GM12878 (cell line): ENCODE results near the gene ZNF532. TPM values are rescaled to one million over a fixed set of nuclear protein-coding genes. Genes with fewer than 3 reads are reported as not detected.

Source experiments
- ATAC-seq: fragments of 200-7000 bp; cut with Tn5 transposase; 3 replicates; pipeline ENCODE4 v1.9.1; 2020; ENCODE audit warnings: mild to moderate bottlenecking, moderate library complexity
- BruUV-seq: library from RNA; stranded (reverse); fragments of 400-500 nt; replicated peaks from 2 replicates; lab custom pipeline; 2021; lab: Mats Ljungman, UMichigan
- CTCF ChIA-PET: fragments of 300-600 bp; sonication (Branson Sonifier 250); formaldehyde crosslinking; extraction: SDS; loops from one replicate; lab custom pipeline; 2021; ENCODE audit warnings: inconsistent platforms; lab: Yijun Ruan, JAX
- POLR2A ChIA-PET: fragments of 350-600 bp; formaldehyde crosslinking; extraction: SDS; loops from one replicate; lab custom pipeline; 2021; ENCODE audit warnings: inconsistent platforms; lab: Charles Lee
- RAD21 ChIA-PET: fragments of 300-600 bp; sonication (Branson Sonifier 250); formaldehyde crosslinking; loops from one replicate; lab custom pipeline; 2023; ENCODE audit warnings: antibody characterized with exemption; ENCODE audit not compliant: unreplicated experiment; lab: Charles Lee
- SMC1A ChIA-PET: fragments of 300-600 bp; sonication (Branson Sonifier 250); formaldehyde crosslinking; loops from one replicate; lab custom pipeline; 2023; ENCODE audit not compliant: unreplicated experiment, uncharacterized antibody; lab: Charles Lee
- DNase-seq: peaks from one replicate; pipeline ENCODE4 v3.0.0-alpha.2; 2011; ENCODE audit warnings: low read depth, low spot score
- FAIRE-seq: peaks from 3 replicates; lab custom pipeline; 2011; peaks lifted over from hg19 to GRCh38; lab: Jason Lieb, UNC
- H2AFZ ChIP-seq: 2 replicates; pipeline ENCODE4 v1.6.0; 2011; ENCODE audit warnings: low read depth, low read length, control low read depth; ENCODE audit not compliant: control insufficient read depth
- H3K27ac ChIP-seq: 2 replicates; pipeline ENCODE4 v1.5.1; 2011; ENCODE audit warnings: control low read depth; ENCODE audit not compliant: control insufficient read depth, insufficient read depth
- H3K27me3 ChIP-seq, 2 experiments: replicated peaks in 1 of 2; 2 replicates each; pipeline versions ENCODE4 v1.6.0 to v1.6.1; 2011; ENCODE audit warnings: low read length in 1 of 2; ENCODE audit not compliant: control insufficient read depth in 2 of 2, insufficient read depth in 2 of 2
- H3K36me3 ChIP-seq, 2 experiments: 2 replicates each; pipeline ENCODE4 v1.5.1; 2011; ENCODE audit warnings: low read length in 1 of 2; ENCODE audit not compliant: control insufficient read depth in 2 of 2, insufficient read depth in 2 of 2
- H3K4me1 ChIP-seq: 2 replicates; pipeline ENCODE4 v1.6.1; 2011; ENCODE audit warnings: mild to moderate bottlenecking, low read length, moderate library complexity, mixed read lengths; ENCODE audit not compliant: control insufficient read depth, insufficient read depth
- H3K4me2 ChIP-seq: 2 replicates; pipeline ENCODE4 v1.6.0; 2011; ENCODE audit warnings: control low read depth; ENCODE audit not compliant: control insufficient read depth, insufficient read depth
- H3K4me3 ChIP-seq: fragments of 200-600 bp; sonication (generic); 2 replicates; pipeline ENCODE4 v1.5.1; 2016
- H3K79me2 ChIP-seq: 2 replicates; pipeline ENCODE4 v1.6.0; 2011; ENCODE audit warnings: low read length; ENCODE audit not compliant: control insufficient read depth, insufficient read depth
- H3K9ac ChIP-seq: 2 replicates; pipeline ENCODE4 v1.8.0; 2011; ENCODE audit warnings: low read length, control low read depth, mixed read lengths; ENCODE audit not compliant: control insufficient read depth, insufficient read depth
- H3K9me3 ChIP-seq: replicated peaks from 3 replicates; pipeline ENCODE4 v1.5.1; 2011; ENCODE audit warnings: mild to moderate bottlenecking, low read length; ENCODE audit not compliant: control insufficient read depth, insufficient read depth
- H4K20me1 ChIP-seq: 2 replicates; pipeline ENCODE4 v1.6.0; 2011; ENCODE audit not compliant: control insufficient read depth, insufficient read depth
- BACH1 ChIP-seq: fragments of 450-650 bp; IDR thresholded peaks from 2 replicates; pipeline ENCODE4 v1.6.1; 2017; ENCODE audit warnings: mild to moderate bottlenecking, borderline replicate concordance
- FOXK2 ChIP-seq: fragments of 450-650 bp; IDR thresholded peaks from 2 replicates; pipeline ENCODE4 v1.6.1; 2017; ENCODE audit warnings: mild to moderate bottlenecking, moderate library complexity
- FOXM1 ChIP-seq: IDR thresholded peaks from 2 replicates; pipeline ENCODE4 v1.6.1; 2012; ENCODE audit warnings: low read depth, mild to moderate bottlenecking, inconsistent platforms, low read length, moderate library complexity
- HDGF ChIP-seq: fragments of 450-650 bp; IDR thresholded peaks from 2 replicates; pipeline ENCODE4 v1.6.1; 2016; ENCODE audit warnings: antibody characterized with exemption
- LARP7 ChIP-seq: fragments of 450-650 bp; IDR thresholded peaks from 2 replicates; pipeline ENCODE4 v1.6.1; 2017; ENCODE audit warnings: mild to moderate bottlenecking
- MEF2B ChIP-seq: fragments of 450-650 bp; IDR thresholded peaks from 2 replicates; pipeline ENCODE4 v1.6.1; 2018; ENCODE audit warnings: mild to moderate bottlenecking, moderate library complexity; ENCODE audit not compliant: partially characterized antibody, poor library complexity, severe bottlenecking
- MTA3 ChIP-seq: IDR thresholded peaks from 2 replicates; pipeline ENCODE4 v1.6.1; 2012; ENCODE audit warnings: low read length, inconsistent platforms, borderline replicate concordance
- NR2C2 ChIP-seq: IDR thresholded peaks from 2 replicates; pipeline ENCODE4 v1.6.1; 2011; ENCODE audit warnings: borderline replicate concordance, low read depth; ENCODE audit not compliant: control insufficient read depth, insufficient read length
- POLR2A ChIP-seq: IDR thresholded peaks from 2 replicates; pipeline ENCODE4 v1.6.1; 2011; ENCODE audit warnings: low read depth, mild to moderate bottlenecking, low read length
- SKIL ChIP-seq: fragments of 450-650 bp; IDR thresholded peaks from 2 replicates; pipeline ENCODE4 v1.6.1; 2017; ENCODE audit warnings: mild to moderate bottlenecking, low read depth, inconsistent platforms; ENCODE audit not compliant: poor library complexity, severe bottlenecking
- ZNF207 ChIP-seq: fragments of 450-650 bp; IDR thresholded peaks from 2 replicates; pipeline ENCODE4 v1.6.1; 2014; ENCODE audit warnings: antibody characterized with exemption, mild to moderate bottlenecking, borderline replicate concordance
- ZNF217 ChIP-seq: fragments of 450-650 bp; IDR thresholded peaks from 2 replicates; pipeline ENCODE4 v1.6.1; 2017; ENCODE audit warnings: antibody characterized with exemption, mild to moderate bottlenecking
- ZNF274 ChIP-seq: IDR thresholded peaks from one replicate; pipeline ENCODE4 v1.8.0; 2011; ENCODE audit not compliant: insufficient read length, insufficient read depth
- WGBS: methylation state at CpG from one replicate; pipeline ENCODE4 v1.1.6; 2016; ENCODE audit warnings: low lambda C conversion rate; ENCODE audit not compliant: insufficient replicate concordance, insufficient coverage; ENCODE audit errors: missing lambda C conversion rate; 5-methylcytosine and 5-hydroxymethylcytosine counted together
- in situ Hi-C: fragments of 300-500 bp; cut with MboI; formaldehyde crosslinking; loops from 9 replicates; pipeline ENCODE4 v1.14.3; 2018; ENCODE audit warnings: mixed read lengths
- intact Hi-C: fragments of 100-400 bp; cut with micrococcal nuclease; formaldehyde crosslinking; loops from one replicate; pipeline ENCODE4 v1.14.2; 2022; ENCODE audit not compliant: unreplicated experiment
- polyA plus RNA-seq, 11 experiments: library from polyadenylated mRNA; depleted of rRNA in 4 of 11; unstranded in 6 of 11; stranded (reverse) in 5 of 11; fragments of >200 nt; fragmentation: Nextera tagmentation in 4 of 11; fragmentation: Illumina TruSeq in 1 of 11; extraction: Ambion mirVana in 4 of 11; extraction: Trizol in 1 of 11; gene quantifications; 1 replicate in 1 of 11; 2 replicates in 10 of 11; pipeline versions ENCODE4 v1.2.1 to v1.2.3, GENCODE V29; 2011 to 2016; ENCODE audit warnings: inconsistent platforms in 2 of 11, missing spikeins in 2 of 11, low read depth in 1 of 11
- total RNA-seq, 4 experiments: library from RNA; depleted of rRNA in 3 of 4; stranded (reverse); fragments of >200 nt in 3 of 4; fragmentation: Illumina TruSeq in 1 of 4; extraction: Trizol in 1 of 4; gene quantifications; 2 replicates each; pipeline versions ENCODE4 v1.2.1 to v1.2.3, GENCODE V29; 2013 to 2021
- TF ChIP-seq, protein P1 (sequence below): IDR thresholded peaks from 2 replicates; pipeline ENCODE4 v1.6.1; 2012; ENCODE audit warnings: low read length, inconsistent platforms

Gene ZNF532
- total and polyA plus RNA-seq, 10 of the 15 experiments (the other 5 are each of a cell fraction or from before 2014, with no cell fraction given) = 0.44 to 3.4 (median 1.4) TPM

DNA sequence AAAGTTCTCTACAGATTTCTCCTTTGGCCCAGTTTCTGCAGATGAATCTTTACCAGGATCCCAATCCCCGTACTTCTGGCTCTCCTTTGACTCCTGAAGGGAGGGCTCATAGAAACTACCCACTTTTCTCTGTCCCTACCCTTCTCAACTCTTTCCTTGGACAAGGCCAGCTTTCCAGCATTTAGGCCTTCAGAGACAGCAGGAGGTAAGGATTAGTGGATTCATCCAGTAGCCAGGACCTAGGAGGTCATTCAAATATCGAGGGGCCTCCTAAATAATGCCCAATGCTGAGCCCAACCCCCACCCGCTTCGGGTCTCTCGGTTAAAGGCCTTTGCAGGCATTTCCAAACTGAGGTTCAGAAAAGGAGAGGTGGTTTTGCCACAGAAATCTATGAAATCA is 4.8 kb upstream of the ZNF532 start:
- H4K20me1 ChIP-seq = no peaks in the 10 kb centered on the region
- no peaks in the 10 kb centered on the region for H3K9me3 ChIP-seq
- H3K79me2 ChIP-seq = no peaks in the 10 kb centered on the region; the same call in 1 of the 2 replicates
- H3K4me2 ChIP-seq = no peak overlapping the region
- CTCF ChIA-PET = no interaction called here
- WGBS = 28% methylated on average over 5 of the region's 5 CpGs
- ATAC-seq = no peak
- TF ChIP-seq, protein P1, sequence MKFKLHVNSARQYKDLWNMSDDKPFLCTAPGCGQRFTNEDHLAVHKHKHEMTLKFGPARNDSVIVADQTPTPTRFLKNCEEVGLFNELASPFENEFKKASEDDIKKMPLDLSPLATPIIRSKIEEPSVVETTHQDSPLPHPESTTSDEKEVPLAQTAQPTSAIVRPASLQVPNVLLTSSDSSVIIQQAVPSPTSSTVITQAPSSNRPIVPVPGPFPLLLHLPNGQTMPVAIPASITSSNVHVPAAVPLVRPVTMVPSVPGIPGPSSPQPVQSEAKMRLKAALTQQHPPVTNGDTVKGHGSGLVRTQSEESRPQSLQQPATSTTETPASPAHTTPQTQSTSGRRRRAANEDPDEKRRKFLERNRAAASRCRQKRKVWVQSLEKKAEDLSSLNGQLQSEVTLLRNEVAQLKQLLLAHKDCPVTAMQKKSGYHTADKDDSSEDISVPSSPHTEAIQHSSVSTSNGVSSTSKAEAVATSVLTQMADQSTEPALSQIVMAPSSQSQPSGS = no peak
- TF ChIP-seq ZNF217 (no peak), SKIL (no peak), MTA3 (no peak), MEF2B (no peak), ZNF207 (no peak), BACH1 (no peak), LARP7 (no peak), HDGF (no peak), POLR2A (no peak), FOXK2 (no peak), NR2C2 (no peak), FOXM1 (no peak), ZNF274 (no peak)
- H2AFZ ChIP-seq = no peak overlapping the region
- SMC1A ChIA-PET = no interaction called here
- BruUV-seq = no TSS peak
- H3K9ac ChIP-seq = no peak overlapping the region; the same call in 1 of the 2 replicates
- no peak for FAIRE-seq
- no peaks in the 10 kb centered on the region for H3K4me1 ChIP-seq
- no peak overlapping the region for H3K27ac ChIP-seq
- RAD21 ChIA-PET = no interaction called here
- intact Hi-C loops (no loop called here), in situ Hi-C loops (no loop called here)
- H3K27me3 ChIP-seq = peaks cover 0 to 2% of the 10 kb centered on the region in 2 experiments
- no peak for DNase-seq
- no peaks in the 10 kb centered on the region for H3K36me3 ChIP-seq
- POLR2A ChIA-PET = interaction anchor here (0.6 kb wide), 1 partner anchor 155 kb away, joined by 3 read pairs; no protein-coding TSS in a partner anchor
- no peak overlapping the region for H3K4me3 ChIP-seq
